ENCODE data around the gene KCNN3.

GRCh38 chr1:154717528-154717924 is 152.6 kb downstream of the KCNN3 start:
- TF ChIP-seq CTCF (IDR thresholded peaks at IDR 0.05) (no peak), POLR2A (IDR thresholded peaks at IDR 0.05) (no peak)
